ENCODE measurements around the gene ZNF609. TPM values are rescaled to one million over a fixed set of nuclear protein-coding genes. Genes with fewer than 3 reads are reported as not detected.

ZNF609 gene
- total and polyA plus RNA-seq, 2 of the 13 experiments (the other 11 are each of a cell fraction or from before 2014, with no cell fraction given): 8.9 to 9.9 TPM

DNA sequence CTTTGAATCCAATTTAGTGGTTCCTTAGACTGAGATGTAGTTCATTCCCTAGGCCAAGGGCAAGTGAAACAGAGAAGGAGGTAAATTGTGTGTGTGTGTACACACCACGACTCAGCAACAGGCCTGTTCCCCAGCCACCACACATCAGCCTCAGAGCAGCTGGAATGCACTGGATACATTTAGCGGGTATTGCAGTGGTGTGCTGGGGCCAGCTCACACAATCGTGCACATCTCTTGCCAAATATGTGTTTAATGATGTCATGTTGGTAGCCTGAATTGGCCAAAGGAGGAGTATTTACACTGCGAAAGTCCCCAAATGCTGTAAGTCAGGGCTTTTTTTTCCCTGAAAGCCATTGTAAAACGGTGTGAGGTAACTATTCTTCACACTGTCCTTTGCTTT is 232.8 kb downstream of the ZNF609 start (continued):
- TF ChIP-seq ZNF572 (CRISPR knock-in tag; IDR thresholded peaks at IDR 0.05) (no peak), ZBTB3 (CRISPR knock-in tag; IDR thresholded peaks at IDR 0.05; ENCODE audit: borderline replicate concordance, low read depth) (peak; percentile 54; the same call in 1 of the 2 replicates), ZNF446 (CRISPR knock-in tag; IDR thresholded peaks at IDR 0.05) (no peak), RAD21 (CRISPR knock-in tag; IDR thresholded peaks at IDR 0.05) (no peak), IRX3 (CRISPR knock-in tag; IDR thresholded peaks at IDR 0.05; ENCODE audit: borderline replicate concordance, low read depth) (no peak), CEBPB (IDR thresholded peaks at IDR 0.05; ENCODE audit: borderline replicate concordance, low read depth, low read length) (peak; percentile 71), ZNF263 (CRISPR knock-in tag; IDR thresholded peaks at IDR 0.05) (no peak), ZNF605 (CRISPR knock-in tag; IDR thresholded peaks at IDR 0.05) (no peak), TEAD2 (CRISPR knock-in tag; IDR thresholded peaks at IDR 0.05) (no peak)
- TF ChIP-seq, protein P1, sequence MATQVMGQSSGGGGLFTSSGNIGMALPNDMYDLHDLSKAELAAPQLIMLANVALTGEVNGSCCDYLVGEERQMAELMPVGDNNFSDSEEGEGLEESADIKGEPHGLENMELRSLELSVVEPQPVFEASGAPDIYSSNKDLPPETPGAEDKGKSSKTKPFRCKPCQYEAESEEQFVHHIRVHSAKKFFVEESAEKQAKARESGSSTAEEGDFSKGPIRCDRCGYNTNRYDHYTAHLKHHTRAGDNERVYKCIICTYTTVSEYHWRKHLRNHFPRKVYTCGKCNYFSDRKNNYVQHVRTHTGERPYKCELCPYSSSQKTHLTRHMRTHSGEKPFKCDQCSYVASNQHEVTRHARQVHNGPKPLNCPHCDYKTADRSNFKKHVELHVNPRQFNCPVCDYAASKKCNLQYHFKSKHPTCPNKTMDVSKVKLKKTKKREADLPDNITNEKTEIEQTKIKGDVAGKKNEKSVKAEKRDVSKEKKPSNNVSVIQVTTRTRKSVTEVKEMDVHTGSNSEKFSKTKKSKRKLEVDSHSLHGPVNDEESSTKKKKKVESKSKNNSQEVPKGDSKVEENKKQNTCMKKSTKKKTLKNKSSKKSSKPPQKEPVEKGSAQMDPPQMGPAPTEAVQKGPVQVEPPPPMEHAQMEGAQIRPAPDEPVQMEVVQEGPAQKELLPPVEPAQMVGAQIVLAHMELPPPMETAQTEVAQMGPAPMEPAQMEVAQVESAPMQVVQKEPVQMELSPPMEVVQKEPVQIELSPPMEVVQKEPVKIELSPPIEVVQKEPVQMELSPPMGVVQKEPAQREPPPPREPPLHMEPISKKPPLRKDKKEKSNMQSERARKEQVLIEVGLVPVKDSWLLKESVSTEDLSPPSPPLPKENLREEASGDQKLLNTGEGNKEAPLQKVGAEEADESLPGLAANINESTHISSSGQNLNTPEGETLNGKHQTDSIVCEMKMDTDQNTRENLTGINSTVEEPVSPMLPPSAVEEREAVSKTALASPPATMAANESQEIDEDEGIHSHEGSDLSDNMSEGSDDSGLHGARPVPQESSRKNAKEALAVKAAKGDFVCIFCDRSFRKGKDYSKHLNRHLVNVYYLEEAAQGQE (IDR thresholded peaks at IDR 0.05; ENCODE audit: borderline replicate concordance in 1 of 2, low read depth in 1 of 2, low read length in 2 of 2): no peak
- TF ChIP-seq, protein P2, sequence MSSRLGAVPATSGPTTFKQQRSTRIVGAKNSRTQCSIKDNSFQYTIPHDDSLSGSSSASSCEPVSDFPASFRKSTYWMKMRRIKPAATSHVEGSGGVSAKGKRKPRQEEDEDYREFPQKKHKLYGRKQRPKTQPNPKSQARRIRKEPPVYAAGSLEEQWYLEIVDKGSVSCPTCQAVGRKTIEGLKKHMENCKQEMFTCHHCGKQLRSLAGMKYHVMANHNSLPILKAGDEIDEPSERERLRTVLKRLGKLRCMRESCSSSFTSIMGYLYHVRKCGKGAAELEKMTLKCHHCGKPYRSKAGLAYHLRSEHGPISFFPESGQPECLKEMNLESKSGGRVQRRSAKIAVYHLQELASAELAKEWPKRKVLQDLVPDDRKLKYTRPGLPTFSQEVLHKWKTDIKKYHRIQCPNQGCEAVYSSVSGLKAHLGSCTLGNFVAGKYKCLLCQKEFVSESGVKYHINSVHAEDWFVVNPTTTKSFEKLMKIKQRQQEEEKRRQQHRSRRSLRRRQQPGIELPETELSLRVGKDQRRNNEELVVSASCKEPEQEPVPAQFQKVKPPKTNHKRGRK (CRISPR knock-in tag; IDR thresholded peaks at IDR 0.05): no peak
- TF ChIP-seq, protein P3, sequence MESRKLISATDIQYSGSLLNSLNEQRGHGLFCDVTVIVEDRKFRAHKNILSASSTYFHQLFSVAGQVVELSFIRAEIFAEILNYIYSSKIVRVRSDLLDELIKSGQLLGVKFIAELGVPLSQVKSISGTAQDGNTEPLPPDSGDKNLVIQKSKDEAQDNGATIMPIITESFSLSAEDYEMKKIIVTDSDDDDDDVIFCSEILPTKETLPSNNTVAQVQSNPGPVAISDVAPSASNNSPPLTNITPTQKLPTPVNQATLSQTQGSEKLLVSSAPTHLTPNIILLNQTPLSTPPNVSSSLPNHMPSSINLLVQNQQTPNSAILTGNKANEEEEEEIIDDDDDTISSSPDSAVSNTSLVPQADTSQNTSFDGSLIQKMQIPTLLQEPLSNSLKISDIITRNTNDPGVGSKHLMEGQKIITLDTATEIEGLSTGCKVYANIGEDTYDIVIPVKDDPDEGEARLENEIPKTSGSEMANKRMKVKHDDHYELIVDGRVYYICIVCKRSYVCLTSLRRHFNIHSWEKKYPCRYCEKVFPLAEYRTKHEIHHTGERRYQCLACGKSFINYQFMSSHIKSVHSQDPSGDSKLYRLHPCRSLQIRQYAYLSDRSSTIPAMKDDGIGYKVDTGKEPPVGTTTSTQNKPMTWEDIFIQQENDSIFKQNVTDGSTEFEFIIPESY (CRISPR knock-in tag; IDR thresholded peaks at IDR 0.05): peak; percentile 99
- TF ChIP-seq, protein P4, sequence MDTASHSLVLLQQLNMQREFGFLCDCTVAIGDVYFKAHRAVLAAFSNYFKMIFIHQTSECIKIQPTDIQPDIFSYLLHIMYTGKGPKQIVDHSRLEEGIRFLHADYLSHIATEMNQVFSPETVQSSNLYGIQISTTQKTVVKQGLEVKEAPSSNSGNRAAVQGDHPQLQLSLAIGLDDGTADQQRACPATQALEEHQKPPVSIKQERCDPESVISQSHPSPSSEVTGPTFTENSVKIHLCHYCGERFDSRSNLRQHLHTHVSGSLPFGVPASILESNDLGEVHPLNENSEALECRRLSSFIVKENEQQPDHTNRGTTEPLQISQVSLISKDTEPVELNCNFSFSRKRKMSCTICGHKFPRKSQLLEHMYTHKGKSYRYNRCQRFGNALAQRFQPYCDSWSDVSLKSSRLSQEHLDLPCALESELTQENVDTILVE (CRISPR knock-in tag; IDR thresholded peaks at IDR 0.05): no peak
- TF ChIP-seq, protein P5, sequence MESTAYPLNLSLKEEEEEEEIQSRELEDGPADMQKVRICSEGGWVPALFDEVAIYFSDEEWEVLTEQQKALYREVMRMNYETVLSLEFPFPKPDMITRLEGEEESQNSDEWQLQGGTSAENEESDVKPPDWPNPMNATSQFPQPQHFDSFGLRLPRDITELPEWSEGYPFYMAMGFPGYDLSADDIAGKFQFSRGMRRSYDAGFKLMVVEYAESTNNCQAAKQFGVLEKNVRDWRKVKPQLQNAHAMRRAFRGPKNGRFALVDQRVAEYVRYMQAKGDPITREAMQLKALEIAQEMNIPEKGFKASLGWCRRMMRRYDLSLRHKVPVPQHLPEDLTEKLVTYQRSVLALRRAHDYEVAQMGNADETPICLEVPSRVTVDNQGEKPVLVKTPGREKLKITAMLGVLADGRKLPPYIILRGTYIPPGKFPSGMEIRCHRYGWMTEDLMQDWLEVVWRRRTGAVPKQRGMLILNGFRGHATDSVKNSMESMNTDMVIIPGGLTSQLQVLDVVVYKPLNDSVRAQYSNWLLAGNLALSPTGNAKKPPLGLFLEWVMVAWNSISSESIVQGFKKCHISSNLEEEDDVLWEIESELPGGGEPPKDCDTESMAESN (CRISPR knock-in tag; conservative IDR thresholded peaks at IDR 0.05): no peak
- TF ChIP-seq, protein P6, sequence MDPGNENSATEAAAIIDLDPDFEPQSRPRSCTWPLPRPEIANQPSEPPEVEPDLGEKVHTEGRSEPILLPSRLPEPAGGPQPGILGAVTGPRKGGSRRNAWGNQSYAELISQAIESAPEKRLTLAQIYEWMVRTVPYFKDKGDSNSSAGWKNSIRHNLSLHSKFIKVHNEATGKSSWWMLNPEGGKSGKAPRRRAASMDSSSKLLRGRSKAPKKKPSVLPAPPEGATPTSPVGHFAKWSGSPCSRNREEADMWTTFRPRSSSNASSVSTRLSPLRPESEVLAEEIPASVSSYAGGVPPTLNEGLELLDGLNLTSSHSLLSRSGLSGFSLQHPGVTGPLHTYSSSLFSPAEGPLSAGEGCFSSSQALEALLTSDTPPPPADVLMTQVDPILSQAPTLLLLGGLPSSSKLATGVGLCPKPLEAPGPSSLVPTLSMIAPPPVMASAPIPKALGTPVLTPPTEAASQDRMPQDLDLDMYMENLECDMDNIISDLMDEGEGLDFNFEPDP (CRISPR knock-in tag; conservative IDR thresholded peaks at IDR 0.05): no peak
- TF ChIP-seq, protein P7, sequence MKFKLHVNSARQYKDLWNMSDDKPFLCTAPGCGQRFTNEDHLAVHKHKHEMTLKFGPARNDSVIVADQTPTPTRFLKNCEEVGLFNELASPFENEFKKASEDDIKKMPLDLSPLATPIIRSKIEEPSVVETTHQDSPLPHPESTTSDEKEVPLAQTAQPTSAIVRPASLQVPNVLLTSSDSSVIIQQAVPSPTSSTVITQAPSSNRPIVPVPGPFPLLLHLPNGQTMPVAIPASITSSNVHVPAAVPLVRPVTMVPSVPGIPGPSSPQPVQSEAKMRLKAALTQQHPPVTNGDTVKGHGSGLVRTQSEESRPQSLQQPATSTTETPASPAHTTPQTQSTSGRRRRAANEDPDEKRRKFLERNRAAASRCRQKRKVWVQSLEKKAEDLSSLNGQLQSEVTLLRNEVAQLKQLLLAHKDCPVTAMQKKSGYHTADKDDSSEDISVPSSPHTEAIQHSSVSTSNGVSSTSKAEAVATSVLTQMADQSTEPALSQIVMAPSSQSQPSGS (CRISPR knock-in tag; IDR thresholded peaks at IDR 0.05): peak; percentile 46; the same call in 1 of the 2 replicates
